ENCODE data around the gene WWC1.

The WWC1 gene

GRCh38 chr5:168364750-168365550 lies 73.5 kb downstream of the WWC1 start:
- DNase-seq (ENCODE audit: low read depth): no peak

GRCh38 chr5:168365581-168366081 lies 74.2 kb downstream of the WWC1 start:
- no peak for DNase-seq (ENCODE audit: low read depth)

- DNase-seq (ENCODE audit: low read depth): no peak
These were observed 74.7 kb downstream of the WWC1 start for GRCh38 chr5:168366116-168366515.

- DNase-seq (ENCODE audit: low read depth): no peak
These were observed 77.4 kb downstream of the WWC1 start for GRCh38 chr5:168368854-168369253.

GRCh38 chr5:168370831-168371230 lies 79.4 kb downstream of the WWC1 start:
- no peak for DNase-seq (ENCODE audit: low read depth)

GRCh38 chr5:168372356-168372946 lies 81.0 kb downstream of the WWC1 start:
- DNase-seq (ENCODE audit: low read depth): no peak

GRCh38 chr5:168374532-168374931 lies 83.1 kb downstream of the WWC1 start:
- DNase-seq (ENCODE audit: low read depth): no peak

- DNase-seq (ENCODE audit: low read depth): no peak
These were observed 83.8 kb downstream of the WWC1 start for GRCh38 chr5:168375214-168375613.

- DNase-seq (ENCODE audit: low read depth): no peak
These were observed 86.1 kb downstream of the WWC1 start for GRCh38 chr5:168377525-168377924.

- no peak for DNase-seq (ENCODE audit: low read depth)
These were observed 87.3 kb downstream of the WWC1 start for GRCh38 chr5:168378741-168379140.

GRCh38 chr5:168382421-168382820 lies 91.0 kb downstream of the WWC1 start:
- no peak for DNase-seq (ENCODE audit: low read depth)

GRCh38 chr5:168390491-168390890 lies 99.0 kb downstream of the WWC1 start:
- no peak for DNase-seq (ENCODE audit: low read depth)

- DNase-seq (ENCODE audit: low read depth): no peak
These were observed 102.3 kb downstream of the WWC1 start for GRCh38 chr5:168393773-168394172.

GRCh38 chr5:168400429-168401220 lies 109.2 kb downstream of the WWC1 start:
- DNase-seq (ENCODE audit: low read depth): no peak

- DNase-seq (ENCODE audit: low read depth): no peak
These were observed 109.8 kb downstream of the WWC1 start for GRCh38 chr5:168401226-168401625.

GRCh38 chr5:168401880-168402279 lies 110.4 kb downstream of the WWC1 start:
- DNase-seq (ENCODE audit: low read depth): no peak

GRCh38 chr5:168404365-168404764 lies 112.9 kb downstream of the WWC1 start:
- DNase-seq (ENCODE audit: low read depth): no peak

GRCh38 chr5:168407211-168407610 lies 115.8 kb downstream of the WWC1 start:
- no peak for DNase-seq (ENCODE audit: low read depth)

- DNase-seq (ENCODE audit: low read depth): no peak
These were observed 117.3 kb downstream of the WWC1 start for GRCh38 chr5:168408561-168409305.

GRCh38 chr5:168409591-168410458 lies 118.4 kb downstream of the WWC1 start:
- peak; percentile 3 for DNase-seq (ENCODE audit: low read depth)

- DNase-seq (ENCODE audit: low read depth): no peak
These were observed 120.4 kb downstream of the WWC1 start for GRCh38 chr5:168411871-168412270.

Measured in stimulated activated CD8-positive, alpha-beta memory T cell treated with anti-CD3 and anti-CD28 coated beads, Interleukin-4, amount 100 ng/mL, for 24 hours (primary cell).